ENCODE results near the gene EIF1. TPM values are rescaled to one million over a fixed set of nuclear protein-coding genes. Genes with fewer than 3 reads are reported as not detected.

EIF1 gene
- total RNA-seq, 1 experiment from 2014 or later = 1,082 TPM

DNA sequence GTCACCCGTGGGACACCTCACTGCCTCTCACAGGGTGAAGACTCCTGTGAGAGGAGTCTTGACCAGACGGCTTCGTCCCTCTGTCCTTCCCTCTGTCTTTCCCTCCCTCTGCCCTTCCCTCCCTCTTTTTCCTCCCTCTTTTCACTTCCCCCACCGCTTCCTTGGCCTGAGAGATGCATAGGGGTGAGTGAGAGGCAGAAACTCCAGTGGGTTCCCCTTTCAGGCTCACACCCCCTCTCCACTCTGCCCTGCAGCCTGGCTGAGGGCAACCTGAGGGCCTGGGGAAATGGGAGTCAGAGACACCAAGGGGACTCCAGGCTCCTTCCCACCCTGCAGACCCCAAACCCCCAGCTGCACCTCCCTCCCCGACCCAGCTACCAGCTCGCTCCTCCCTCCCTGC, 49.7 kb upstream of the EIF1 start:
- TF ChIP-seq SIN3A (IDR thresholded peaks at IDR 0.05; ENCODE audit: low read depth) = no peak
- TF ChIP-seq EGR1 (IDR thresholded peaks at IDR 0.05; ENCODE audit: low read depth) = no peak
- no peak for TF ChIP-seq CBX3 (IDR thresholded peaks at IDR 0.05; ENCODE audit: low read depth)
- TF ChIP-seq, protein P1, sequence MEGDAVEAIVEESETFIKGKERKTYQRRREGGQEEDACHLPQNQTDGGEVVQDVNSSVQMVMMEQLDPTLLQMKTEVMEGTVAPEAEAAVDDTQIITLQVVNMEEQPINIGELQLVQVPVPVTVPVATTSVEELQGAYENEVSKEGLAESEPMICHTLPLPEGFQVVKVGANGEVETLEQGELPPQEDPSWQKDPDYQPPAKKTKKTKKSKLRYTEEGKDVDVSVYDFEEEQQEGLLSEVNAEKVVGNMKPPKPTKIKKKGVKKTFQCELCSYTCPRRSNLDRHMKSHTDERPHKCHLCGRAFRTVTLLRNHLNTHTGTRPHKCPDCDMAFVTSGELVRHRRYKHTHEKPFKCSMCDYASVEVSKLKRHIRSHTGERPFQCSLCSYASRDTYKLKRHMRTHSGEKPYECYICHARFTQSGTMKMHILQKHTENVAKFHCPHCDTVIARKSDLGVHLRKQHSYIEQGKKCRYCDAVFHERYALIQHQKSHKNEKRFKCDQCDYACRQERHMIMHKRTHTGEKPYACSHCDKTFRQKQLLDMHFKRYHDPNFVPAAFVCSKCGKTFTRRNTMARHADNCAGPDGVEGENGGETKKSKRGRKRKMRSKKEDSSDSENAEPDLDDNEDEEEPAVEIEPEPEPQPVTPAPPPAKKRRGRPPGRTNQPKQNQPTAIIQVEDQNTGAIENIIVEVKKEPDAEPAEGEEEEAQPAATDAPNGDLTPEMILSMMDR (IDR thresholded peaks at IDR 0.05 in 2 of 3, conservative IDR thresholded peaks at IDR 0.05 in 1 of 3; ENCODE audit: borderline replicate concordance in 1 of 3, insufficient read depth in 1 of 3, low read depth in 2 of 3, low read length in 2 of 3) = no peak
- TF ChIP-seq, protein P2, sequence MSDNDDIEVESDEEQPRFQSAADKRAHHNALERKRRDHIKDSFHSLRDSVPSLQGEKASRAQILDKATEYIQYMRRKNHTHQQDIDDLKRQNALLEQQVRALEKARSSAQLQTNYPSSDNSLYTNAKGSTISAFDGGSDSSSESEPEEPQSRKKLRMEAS (IDR thresholded peaks at IDR 0.05) = no peak
- no peak for TF ChIP-seq EZH2phosphoT487 (IDR thresholded peaks at IDR 0.05; ENCODE audit: borderline replicate concordance)
- TF ChIP-seq TCF7L2 (IDR thresholded peaks at IDR 0.05; ENCODE audit: borderline replicate concordance, extremely low read depth, insufficient read depth, insufficient read length) = no peak
- TF ChIP-seq EZH2 (IDR thresholded peaks at IDR 0.05) = no peak
- TF ChIP-seq ZFX (IDR thresholded peaks at IDR 0.05) = no peak
- TF ChIP-seq, protein P3, sequence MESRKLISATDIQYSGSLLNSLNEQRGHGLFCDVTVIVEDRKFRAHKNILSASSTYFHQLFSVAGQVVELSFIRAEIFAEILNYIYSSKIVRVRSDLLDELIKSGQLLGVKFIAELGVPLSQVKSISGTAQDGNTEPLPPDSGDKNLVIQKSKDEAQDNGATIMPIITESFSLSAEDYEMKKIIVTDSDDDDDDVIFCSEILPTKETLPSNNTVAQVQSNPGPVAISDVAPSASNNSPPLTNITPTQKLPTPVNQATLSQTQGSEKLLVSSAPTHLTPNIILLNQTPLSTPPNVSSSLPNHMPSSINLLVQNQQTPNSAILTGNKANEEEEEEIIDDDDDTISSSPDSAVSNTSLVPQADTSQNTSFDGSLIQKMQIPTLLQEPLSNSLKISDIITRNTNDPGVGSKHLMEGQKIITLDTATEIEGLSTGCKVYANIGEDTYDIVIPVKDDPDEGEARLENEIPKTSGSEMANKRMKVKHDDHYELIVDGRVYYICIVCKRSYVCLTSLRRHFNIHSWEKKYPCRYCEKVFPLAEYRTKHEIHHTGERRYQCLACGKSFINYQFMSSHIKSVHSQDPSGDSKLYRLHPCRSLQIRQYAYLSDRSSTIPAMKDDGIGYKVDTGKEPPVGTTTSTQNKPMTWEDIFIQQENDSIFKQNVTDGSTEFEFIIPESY (IDR thresholded peaks at IDR 0.05; ENCODE audit: extremely low read depth, insufficient replicate concordance, low read length) = no peak
- no peak for TF ChIP-seq YY1 (IDR thresholded peaks at IDR 0.05; ENCODE audit: extremely low read depth, insufficient replicate concordance, low read depth, low read length)
- Histone ChIP-seq H3K4me1 (ENCODE audit: control insufficient read depth in 1 of 2, insufficient read depth in 2 of 2, low read length in 2 of 2) (no peaks in the 10 kb centered on the region), H3K36me3 (ENCODE audit: control insufficient read depth in 1 of 2, insufficient read depth in 2 of 2, low read length in 2 of 2) (no peaks in the 10 kb centered on the region), H3K4me2 (ENCODE audit: low read length) (no peak overlapping the region), H4K20me1 (ENCODE audit: insufficient read depth) (no peaks in the 10 kb centered on the region), H3K9ac (ENCODE audit: low read length) (no peak overlapping the region), H3K9me2 (ENCODE audit: insufficient read depth) (no peaks in the 10 kb centered on the region), H3K9me3 (ENCODE audit: control insufficient read depth in 1 of 2, insufficient read depth in 1 of 2, low read depth in 1 of 2, low read length in 2 of 2) (no peaks in the 10 kb centered on the region), H3K27ac (ENCODE audit: low read depth, low read length) (no peak overlapping the region), H3K79me2 (ENCODE audit: insufficient read depth, low read length) (no peaks in the 10 kb centered on the region), H3K27me3 (ENCODE audit: insufficient read depth, low read length) (no peaks in the 10 kb centered on the region), H2AFZ (ENCODE audit: low read depth, low read length, poor library complexity, severe bottlenecking) (no peak overlapping the region), H3K4me3 (replicated peaks in 1 of 2; ENCODE audit: low read depth in 1 of 2, low read length in 2 of 2) (no peak overlapping the region)
- ChIA-PET CTCF (no interaction called here), RAD21 (ENCODE audit: low non-redundant PET in 1 of 2, low total read pairs in 2 of 2, uncharacterized antibody in 2 of 2, unreplicated experiment in 2 of 2) (no interaction called here), POLR2A (no interaction called here)
- BruUV-seq (replicated peaks) = no TSS peak
- intact Hi-C loops (cut with micrococcal nuclease) = no loop called here
- no peak for DNase-seq (ENCODE audit: low read depth, low spot score)
- ATAC-seq = no peak

All from HCT116 (cell line).